22Rv1 (cell line): ENCODE measurements around the gene PKIB.

Experiments used
- H3K27ac ChIP-seq: fragments of 450-650 bp; 2 replicates; pipeline ENCODE4 v1.5.1; 2017
- CTCF ChIP-seq: fragments of 450-650 bp; IDR thresholded peaks from 2 replicates; pipeline ENCODE4 v1.5.1; 2017; ENCODE audit warnings: mild to moderate bottlenecking
- ZFX ChIP-seq: fragments of 450-650 bp; IDR thresholded peaks from 2 replicates; pipeline ENCODE4 v1.6.1; 2017; ENCODE audit warnings: antibody characterized with exemption, borderline replicate concordance

The PKIB gene

GRCh38 chr6:122760330-122760729, 150.1 kb downstream of the PKIB start:
- no peak overlapping the region for H3K27ac ChIP-seq
- TF ChIP-seq CTCF: no peak
- no peak for TF ChIP-seq ZFX

- TF ChIP-seq CTCF: no peak
- TF ChIP-seq ZFX: no peak
- H3K27ac ChIP-seq: peak overlapping the region; percentile 35
These were observed 156.1 kb downstream of the PKIB start for GRCh38 chr6:122766256-122766655.

- TF ChIP-seq CTCF: peak; percentile 42
- no peak for TF ChIP-seq ZFX
- H3K27ac ChIP-seq: peak overlapping the region; percentile 98
These were observed 160.8 kb downstream of the PKIB start for GRCh38 chr6:122770835-122771601.

- H3K27ac ChIP-seq: peak overlapping the region; percentile 98
- TF ChIP-seq CTCF (peak; percentile 27; the same call in 1 of the 2 replicates), ZFX (no peak)
These were observed 162.7 kb downstream of the PKIB start for GRCh38 chr6:122772724-122773415.
